ENCODE measurements around the gene TRAFD1.

Gene TRAFD1

GRCh38 chr12:112192475-112192874, 67.1 kb downstream of the TRAFD1 start:
- DNase-seq (ENCODE audit: extremely low spot score, insufficient read length, low read depth) = no peak
- FAIRE-seq = no peak

GRCh38 chr12:112194601-112195247, 69.4 kb downstream of the TRAFD1 start:
- FAIRE-seq (no peak), DNase-seq (ENCODE audit: extremely low spot score, insufficient read length, low read depth) (no peak)

- DNase-seq (ENCODE audit: extremely low spot score, insufficient read length, low read depth) (no peak), FAIRE-seq (no peak)
Measured at GRCh38 chr12:112196196-112196875, 71.0 kb downstream of the TRAFD1 start.

- FAIRE-seq (peak; percentile 26), DNase-seq (ENCODE audit: extremely low spot score, insufficient read length, low read depth) (peak; percentile 30)
Measured at GRCh38 chr12:112198120-112198733, 72.9 kb downstream of the TRAFD1 start.

DNA sequence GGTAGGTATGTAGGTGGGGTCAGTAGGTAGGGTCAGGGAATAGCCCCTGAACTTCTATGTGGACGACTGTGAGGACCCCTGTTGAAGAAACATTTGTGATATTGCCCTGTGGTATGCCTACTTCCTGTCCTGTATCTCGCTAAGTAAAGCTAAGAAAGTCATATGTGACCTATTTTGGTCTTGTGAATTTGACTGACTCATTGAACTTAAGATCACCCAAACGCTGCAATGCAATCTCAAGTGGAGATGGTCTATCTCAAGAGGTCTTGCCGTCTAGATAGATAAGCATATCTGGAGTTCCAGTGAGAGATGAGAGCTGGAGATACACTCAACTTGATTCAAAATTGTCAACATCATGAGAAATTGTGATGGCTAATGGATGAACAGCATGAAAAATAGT, 73.8 kb downstream of the TRAFD1 start:
- DNase-seq (ENCODE audit: extremely low spot score, insufficient read length, low read depth) (no peak), FAIRE-seq (no peak)
